ENCODE results near the gene MRPS12.

MRPS12 gene

DNA sequence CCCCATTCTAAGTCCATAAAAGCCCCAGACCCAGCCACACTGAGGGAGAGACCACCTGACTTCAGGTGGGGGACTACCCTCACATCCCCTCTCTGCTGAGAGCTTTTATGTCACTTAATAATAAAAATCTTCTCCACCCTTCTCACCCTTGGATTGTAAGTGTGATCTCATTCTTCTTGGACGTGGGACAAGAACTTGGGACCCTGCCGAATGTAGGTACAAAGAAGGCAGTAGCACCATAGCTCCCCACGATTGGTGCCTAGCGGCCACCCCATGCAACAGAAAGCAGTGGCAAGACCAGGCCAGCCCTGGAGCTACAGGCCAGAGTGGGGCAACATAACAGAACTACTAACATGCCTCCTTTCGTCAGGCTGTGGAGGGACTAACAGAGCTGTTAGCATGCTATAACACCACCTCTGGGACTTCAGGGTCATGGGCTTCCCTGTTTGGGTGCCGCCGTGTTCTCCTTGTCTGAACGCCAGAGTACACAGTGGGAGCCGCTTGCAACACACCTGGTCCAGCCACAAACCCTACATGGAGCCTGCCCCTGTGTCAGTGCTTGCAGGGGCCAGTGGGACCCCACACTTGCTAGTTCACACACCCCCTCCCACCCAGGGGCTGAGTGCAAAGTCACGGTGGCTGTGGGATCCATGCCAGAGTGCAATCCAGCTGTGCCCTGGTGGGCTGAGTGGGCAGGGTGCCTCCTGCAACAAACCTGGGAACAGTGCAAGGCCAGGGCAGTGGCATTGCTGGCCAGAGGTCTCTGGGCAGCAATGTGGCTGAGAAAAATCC, 50.0 kb downstream of the MRPS12 start:
- H3K9ac ChIP-seq = no peak overlapping the region

More for the DNA sequence above, 50.0 kb downstream of the MRPS12 start:
- Histone ChIP-seq H3K79me2 (no peaks in the 10 kb centered on the region), H3K4me3 (ENCODE audit: low read depth, low read length) (no peak overlapping the region), H2AFZ (no peak overlapping the region), H3K36me3 (ENCODE audit: control insufficient read depth, insufficient read depth, low read length) (no peaks in the 10 kb centered on the region), H3K4me1 (no peaks in the 10 kb centered on the region), H3K4me2 (ENCODE audit: low read length) (no peak overlapping the region), H3K9me3 (ENCODE audit: control insufficient read depth, low read length) (no peaks in the 10 kb centered on the region), H3K27ac (no peak overlapping the region), H3K27me3 (ENCODE audit: control insufficient read depth, insufficient read depth, low read length) (no peaks in the 10 kb centered on the region)
- TF ChIP-seq CTCF (IDR thresholded peaks at IDR 0.05) = no peak

Measured in parathyroid adenoma (tissue), 2 donors.